ENCODE data around the gene ZNF546.

ZNF546 gene

GRCh38 chr19:39995794-39996193, 1.1 kb upstream of the ZNF546 start:
- Mint-ChIP-seq H3K27ac (peak overlapping the region in 1 of 2 donors; percentile 98), H3K27me3 (no peaks in the 10 kb centered on the region), H3K4me1 (ENCODE audit: low read depth in 2 of 2) (peaks cover 26 to 31% of the 10 kb centered on the region in 2 donors), H3K4me3 (peak overlapping the region in 1 of 2 donors; percentile 93), H3K9me3 (peaks cover 0 to 1% of the 10 kb centered on the region in 2 donors), H3K36me3 (ENCODE audit: insufficient read depth) (peaks cover 15% of the 10 kb centered on the region)
- ATAC-seq (replicated peaks) = no peak
- DNase-seq = no peak

GRCh38 chr19:39996218-39996810, 546 bp upstream of the ZNF546 start:
- Mint-ChIP-seq H3K4me3 (peak overlapping the region; percentile 82 to 93), H3K27me3 (no peaks in the 10 kb centered on the region)

DNA sequence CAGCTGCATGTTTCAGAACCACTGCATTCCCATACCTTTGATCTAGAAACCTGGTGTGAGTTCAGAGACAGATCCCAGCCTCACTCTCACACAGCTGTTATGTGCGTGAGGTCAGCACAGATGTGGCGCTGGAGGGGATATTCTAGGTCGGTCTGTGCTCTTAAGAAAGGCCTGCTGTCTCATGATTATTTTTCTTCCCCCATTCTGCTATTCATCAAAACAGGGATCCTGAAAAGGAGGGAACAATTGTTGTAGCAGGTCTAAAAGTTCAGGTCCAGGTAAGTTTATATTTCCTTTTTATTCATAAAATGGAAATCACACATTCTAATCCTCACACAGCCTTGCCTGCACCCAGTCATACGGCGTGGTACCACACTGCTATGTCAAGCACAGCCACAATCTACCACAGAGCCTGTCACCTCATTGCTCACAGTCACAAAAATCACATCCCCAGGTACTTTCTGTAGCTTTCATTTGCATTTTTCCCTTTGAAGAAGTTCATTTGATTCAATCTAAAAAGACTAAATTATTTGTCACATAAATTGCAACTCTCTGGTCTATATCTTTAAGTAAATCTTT, 867 bp downstream of the ZNF546 start:
- H3K9me3 Mint-ChIP-seq = peaks cover 0 to 1% of the 10 kb centered on the region in 2 donors
- H3K4me1 Mint-ChIP-seq (ENCODE audit: low read depth in 2 of 2) = peaks cover 18% of the 10 kb centered on the region in 2 donors
- peaks cover 15% of the 10 kb centered on the region for H3K36me3 Mint-ChIP-seq (ENCODE audit: insufficient read depth)
- H3K4me3 Mint-ChIP-seq = peak overlapping the region; percentile 82 to 93
- no peaks in the 10 kb centered on the region for H3K27me3 Mint-ChIP-seq
- peak overlapping the region; percentile 96 to 98 for H3K27ac Mint-ChIP-seq
- ATAC-seq (replicated peaks) (no peak), DNase-seq (no peak)

More at GRCh38 chr19:39996218-39996810, 546 bp upstream of the ZNF546 start:
- Mint-ChIP-seq H3K9me3 (peaks cover 0 to 1% of the 10 kb centered on the region in 2 donors), H3K4me1 (ENCODE audit: low read depth in 2 of 2) (peaks cover 22 to 27% of the 10 kb centered on the region in 2 donors), H3K36me3 (ENCODE audit: insufficient read depth) (peaks cover 15% of the 10 kb centered on the region), H3K27ac (peak overlapping the region; percentile 96 to 98)
- ATAC-seq (replicated peaks) = peak; percentile 63
- DNase-seq = peak in 2 of 3 experiments; percentile 33 to 44

GRCh38 chr19:39998501-39998900, 1.6 kb downstream of the ZNF546 start:
- peak overlapping the region in 1 of 2 donors; percentile 96 for H3K27ac Mint-ChIP-seq
- DNase-seq (no peak), ATAC-seq (replicated peaks) (no peak)
- H3K36me3 Mint-ChIP-seq (ENCODE audit: insufficient read depth) = peaks cover 19% of the 10 kb centered on the region
- H3K9me3 Mint-ChIP-seq = no peaks in the 10 kb centered on the region
- H3K27me3 Mint-ChIP-seq = no peaks in the 10 kb centered on the region
- peak overlapping the region; percentile 17 to 93 for H3K4me3 Mint-ChIP-seq
- peaks cover 18% of the 10 kb centered on the region in 2 donors for H3K4me1 Mint-ChIP-seq (ENCODE audit: low read depth in 2 of 2)

DNA sequence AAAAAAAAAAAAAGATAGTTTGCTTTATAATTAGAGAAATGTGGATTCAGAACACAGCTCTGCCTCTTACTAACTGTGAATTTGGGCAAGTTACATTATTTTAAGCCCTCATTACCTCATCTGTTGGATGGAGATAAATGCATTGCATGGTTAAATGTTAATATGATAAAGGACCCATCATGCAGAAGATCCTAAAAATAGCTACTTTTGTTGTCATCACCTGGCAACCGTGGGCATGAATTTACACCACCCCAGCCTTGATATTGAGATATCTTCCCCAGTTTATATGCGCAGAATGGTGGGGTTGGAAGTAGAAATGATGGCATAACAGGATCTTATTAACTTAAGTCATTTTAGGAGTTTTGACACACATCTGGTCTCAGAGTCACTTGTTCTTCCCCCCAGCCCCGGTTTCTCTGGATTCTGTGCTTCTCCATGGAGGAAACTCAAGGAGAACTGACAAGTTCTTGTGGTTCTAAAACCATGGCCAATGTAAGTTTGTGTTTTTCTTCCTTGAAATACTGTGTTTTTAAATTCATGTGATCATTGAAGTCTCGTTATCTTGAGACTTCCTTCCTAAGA, 8.9 kb downstream of the ZNF546 start:
- H3K9me3 Mint-ChIP-seq = peaks cover 0 to 1% of the 10 kb centered on the region in 2 donors
- ATAC-seq (replicated peaks) = no peak
- H3K36me3 Mint-ChIP-seq (ENCODE audit: insufficient read depth) = peaks cover 28% of the 10 kb centered on the region

DNA sequence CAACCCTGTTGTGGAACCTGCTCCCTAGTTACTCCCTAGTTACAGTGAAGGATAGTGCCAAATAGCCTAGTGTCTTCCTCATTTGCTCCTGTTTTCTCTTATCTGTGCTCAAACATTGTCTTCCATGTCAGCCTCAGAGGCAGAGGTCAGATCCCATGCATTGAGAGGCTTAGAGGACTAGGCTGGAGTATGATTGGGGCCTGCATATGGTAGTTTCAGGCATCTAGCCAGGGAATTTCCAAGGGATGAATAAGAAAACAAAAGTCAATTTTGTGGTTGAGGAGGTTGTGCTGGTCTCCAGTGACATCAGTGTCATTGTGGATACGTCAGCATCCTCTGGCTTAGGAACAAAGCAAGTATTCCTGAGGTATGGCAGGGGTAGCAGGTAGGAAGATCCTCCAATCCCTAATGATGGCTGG, 9.4 kb downstream of the ZNF546 start:
- no peaks in the 10 kb centered on the region for H3K27me3 Mint-ChIP-seq
- ATAC-seq (replicated peaks) = no peak
- no peak for DNase-seq
- H3K9me3 Mint-ChIP-seq = peaks cover 0 to 1% of the 10 kb centered on the region in 2 donors
- peaks cover 33% of the 10 kb centered on the region for H3K36me3 Mint-ChIP-seq (ENCODE audit: insufficient read depth)
- no peak overlapping the region for H3K27ac Mint-ChIP-seq
- H3K4me1 Mint-ChIP-seq (ENCODE audit: low read depth in 2 of 2) = no peaks in the 10 kb centered on the region
- no peak overlapping the region for H3K4me3 Mint-ChIP-seq

More for the DNA sequence above, 8.9 kb downstream of the ZNF546 start:
- H3K27me3 Mint-ChIP-seq = no peaks in the 10 kb centered on the region
- DNase-seq = no peak
- H3K4me3 Mint-ChIP-seq = no peak overlapping the region
- H3K27ac Mint-ChIP-seq = no peak overlapping the region
- H3K4me1 Mint-ChIP-seq (ENCODE audit: low read depth in 2 of 2) = no peaks in the 10 kb centered on the region

DNA sequence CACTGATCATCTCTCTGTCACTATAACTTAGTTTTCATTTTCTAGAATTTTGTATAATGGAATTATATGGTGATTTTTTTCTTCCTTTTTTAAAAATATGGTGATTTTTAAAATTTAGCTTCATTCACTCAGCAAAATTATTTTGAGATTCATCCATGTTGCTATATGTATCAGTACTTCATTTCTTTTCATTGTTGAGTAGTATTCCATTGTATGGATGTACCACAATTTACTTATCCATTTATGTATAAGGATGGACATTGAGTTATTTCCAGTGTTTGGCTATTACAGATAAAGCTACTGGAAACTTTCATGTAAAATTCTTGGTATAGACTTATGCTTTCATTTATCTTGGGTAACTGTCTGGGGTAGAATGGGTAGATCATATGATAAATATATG, 12.8 kb downstream of the ZNF546 start:
- Mint-ChIP-seq H3K27ac (no peak overlapping the region), H3K9me3 (peaks cover 6% of the 10 kb centered on the region in 2 donors), H3K27me3 (no peaks in the 10 kb centered on the region), H3K36me3 (ENCODE audit: insufficient read depth) (peaks cover 34% of the 10 kb centered on the region), H3K4me3 (no peak overlapping the region), H3K4me1 (ENCODE audit: low read depth in 2 of 2) (no peaks in the 10 kb centered on the region)
- ATAC-seq (replicated peaks) (no peak), DNase-seq (no peak)

DNA sequence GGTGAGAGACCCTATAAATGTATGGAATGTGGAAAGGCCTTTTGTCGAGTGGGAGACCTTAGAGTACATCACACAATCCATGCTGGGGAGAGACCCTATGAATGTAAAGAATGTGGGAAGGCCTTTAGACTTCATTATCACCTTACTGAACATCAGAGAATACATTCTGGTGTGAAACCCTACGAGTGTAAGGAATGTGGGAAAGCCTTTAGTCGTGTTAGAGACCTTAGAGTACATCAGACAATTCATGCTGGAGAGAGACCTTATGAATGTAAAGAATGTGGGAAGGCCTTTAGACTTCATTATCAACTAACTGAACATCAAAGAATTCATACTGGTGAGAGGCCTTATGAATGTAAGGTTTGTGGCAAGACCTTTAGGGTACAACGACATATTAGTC, 17.1 kb downstream of the ZNF546 start:
- Mint-ChIP-seq H3K9me3 (peaks cover 8% of the 10 kb centered on the region in 2 donors), H3K27ac (no peak overlapping the region), H3K4me3 (no peak overlapping the region), H3K36me3 (ENCODE audit: insufficient read depth) (peaks cover 19% of the 10 kb centered on the region), H3K4me1 (ENCODE audit: low read depth in 2 of 2) (no peaks in the 10 kb centered on the region), H3K27me3 (no peaks in the 10 kb centered on the region)
- no peak for DNase-seq
- no peak for ATAC-seq (replicated peaks)

- H3K9me3 Mint-ChIP-seq = peaks cover 14 to 25% of the 10 kb centered on the region in 2 donors
- DNase-seq (no peak), ATAC-seq (replicated peaks) (no peak)
- H3K4me3 Mint-ChIP-seq = no peak overlapping the region
- H3K36me3 Mint-ChIP-seq (ENCODE audit: insufficient read depth) = no peaks in the 10 kb centered on the region
- no peak overlapping the region for H3K27ac Mint-ChIP-seq
- no peaks in the 10 kb centered on the region for H3K4me1 Mint-ChIP-seq (ENCODE audit: low read depth in 2 of 2)
- no peaks in the 10 kb centered on the region for H3K27me3 Mint-ChIP-seq
Measured at GRCh38 chr19:40023969-40024368, 27.1 kb downstream of the ZNF546 start.

GRCh38 chr19:40025938-40026596, 29.2 kb downstream of the ZNF546 start:
- no peak for ATAC-seq (replicated peaks)
- Mint-ChIP-seq H3K27ac (no peak overlapping the region), H3K4me1 (ENCODE audit: low read depth in 2 of 2) (no peaks in the 10 kb centered on the region), H3K4me3 (no peak overlapping the region), H3K9me3 (peaks cover 18 to 20% of the 10 kb centered on the region in 2 donors), H3K27me3 (no peaks in the 10 kb centered on the region), H3K36me3 (ENCODE audit: insufficient read depth) (no peaks in the 10 kb centered on the region)
- DNase-seq = no peak

GRCh38 chr19:40026597-40026970, 29.7 kb downstream of the ZNF546 start:
- no peaks in the 10 kb centered on the region for H3K36me3 Mint-ChIP-seq (ENCODE audit: insufficient read depth)
- no peaks in the 10 kb centered on the region for H3K27me3 Mint-ChIP-seq
- DNase-seq (no peak), ATAC-seq (replicated peaks) (no peak)
- no peak overlapping the region for H3K4me3 Mint-ChIP-seq
- H3K9me3 Mint-ChIP-seq = peaks cover 18 to 20% of the 10 kb centered on the region in 2 donors
- H3K4me1 Mint-ChIP-seq (ENCODE audit: low read depth in 2 of 2) = no peaks in the 10 kb centered on the region
- no peak overlapping the region for H3K27ac Mint-ChIP-seq

- H3K36me3 Mint-ChIP-seq (ENCODE audit: insufficient read depth) = no peaks in the 10 kb centered on the region
- no peak overlapping the region for H3K27ac Mint-ChIP-seq
- H3K4me3 Mint-ChIP-seq = no peak overlapping the region
- H3K27me3 Mint-ChIP-seq = no peaks in the 10 kb centered on the region
- H3K4me1 Mint-ChIP-seq (ENCODE audit: low read depth in 2 of 2) = no peaks in the 10 kb centered on the region
- H3K9me3 Mint-ChIP-seq = peaks cover 0 to 5% of the 10 kb centered on the region in 2 donors
- DNase-seq (no peak), ATAC-seq (replicated peaks) (no peak)
Measured at GRCh38 chr19:40033989-40034560, 37.2 kb downstream of the ZNF546 start.

GRCh38 chr19:40035996-40036395, 39.1 kb downstream of the ZNF546 start:
- Mint-ChIP-seq H3K27ac (no peak overlapping the region), H3K4me3 (no peak overlapping the region), H3K9me3 (peaks cover 0 to 5% of the 10 kb centered on the region in 2 donors), H3K36me3 (ENCODE audit: insufficient read depth) (no peaks in the 10 kb centered on the region), H3K27me3 (no peaks in the 10 kb centered on the region), H3K4me1 (ENCODE audit: low read depth in 2 of 2) (no peaks in the 10 kb centered on the region)
- ATAC-seq (replicated peaks) (no peak), DNase-seq (no peak)
